ENCODE results near the gene UROC1. TPM values are rescaled to one million over a fixed set of nuclear protein-coding genes. Genes with fewer than 3 reads are reported as not detected.

The UROC1 gene
- total RNA-seq, 4 donors from 2014 or later, result not detected

- 65% methylated on average over 14 of the region's 14 CpGs for WGBS
- H3K27ac ChIP-seq, result no peak overlapping the region
- DNase-seq (ENCODE audit: low spot score in 2 of 2), result peak in 1 of 2 donors; percentile 33
- peak overlapping the region; percentile 68 for H3K4me3 ChIP-seq
- peaks cover 25% of the 10 kb centered on the region for H3K36me3 ChIP-seq
- H3K4me1 ChIP-seq, result peaks cover 50% of the 10 kb centered on the region
- no peaks in the 10 kb centered on the region for H3K27me3 ChIP-seq
- no peaks in the 10 kb centered on the region for H3K9me3 ChIP-seq
- TF ChIP-seq POLR2A (IDR thresholded peaks at IDR 0.05), result no peak
These were observed 44.0 kb downstream of the UROC1 start for GRCh38 chr3:126473292-126474168.

DNA sequence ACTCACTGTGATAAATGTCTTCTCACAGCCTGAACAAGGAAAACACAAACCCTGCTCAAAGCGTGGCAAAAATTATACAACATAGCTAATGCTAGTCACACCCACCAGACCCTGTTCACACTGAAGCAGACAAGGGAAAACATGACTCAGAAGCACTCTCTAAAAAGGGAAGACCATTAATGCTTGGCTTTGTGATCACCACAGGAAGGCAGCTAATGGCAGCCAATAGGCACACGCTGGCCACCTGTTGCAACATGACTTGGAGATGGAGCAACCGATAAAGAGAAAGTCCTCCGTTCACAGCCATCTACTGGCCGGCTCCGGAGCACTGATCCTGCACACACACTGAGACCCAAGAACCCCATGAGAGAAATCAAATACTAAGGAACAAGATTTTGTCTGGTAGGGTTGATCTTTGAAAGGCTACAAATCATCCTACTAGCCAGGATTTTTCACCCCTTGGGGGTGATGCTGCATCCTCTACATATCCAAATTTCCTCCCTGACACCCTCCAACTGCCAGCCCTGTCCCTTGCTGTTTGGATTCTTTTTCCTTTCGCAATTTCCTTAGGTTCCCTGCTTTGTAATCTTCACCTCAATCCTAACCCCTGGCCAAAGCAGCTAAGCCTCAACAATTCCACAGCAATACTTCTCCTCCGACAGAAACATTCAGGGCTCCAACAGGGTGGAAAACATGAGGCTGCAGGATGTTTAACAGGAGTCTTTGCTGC is 45.1 kb downstream of the UROC1 start:
- TF ChIP-seq EP300 (IDR thresholded peaks at IDR 0.05) (no peak), POLR2A (IDR thresholded peaks at IDR 0.05) (no peak), POLR2AphosphoS5 (IDR thresholded peaks at IDR 0.05) (peak; percentile 13 to 86 (median 68))
- TF ChIP-seq, protein P1, sequence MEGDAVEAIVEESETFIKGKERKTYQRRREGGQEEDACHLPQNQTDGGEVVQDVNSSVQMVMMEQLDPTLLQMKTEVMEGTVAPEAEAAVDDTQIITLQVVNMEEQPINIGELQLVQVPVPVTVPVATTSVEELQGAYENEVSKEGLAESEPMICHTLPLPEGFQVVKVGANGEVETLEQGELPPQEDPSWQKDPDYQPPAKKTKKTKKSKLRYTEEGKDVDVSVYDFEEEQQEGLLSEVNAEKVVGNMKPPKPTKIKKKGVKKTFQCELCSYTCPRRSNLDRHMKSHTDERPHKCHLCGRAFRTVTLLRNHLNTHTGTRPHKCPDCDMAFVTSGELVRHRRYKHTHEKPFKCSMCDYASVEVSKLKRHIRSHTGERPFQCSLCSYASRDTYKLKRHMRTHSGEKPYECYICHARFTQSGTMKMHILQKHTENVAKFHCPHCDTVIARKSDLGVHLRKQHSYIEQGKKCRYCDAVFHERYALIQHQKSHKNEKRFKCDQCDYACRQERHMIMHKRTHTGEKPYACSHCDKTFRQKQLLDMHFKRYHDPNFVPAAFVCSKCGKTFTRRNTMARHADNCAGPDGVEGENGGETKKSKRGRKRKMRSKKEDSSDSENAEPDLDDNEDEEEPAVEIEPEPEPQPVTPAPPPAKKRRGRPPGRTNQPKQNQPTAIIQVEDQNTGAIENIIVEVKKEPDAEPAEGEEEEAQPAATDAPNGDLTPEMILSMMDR (IDR thresholded peaks at IDR 0.05), result peak in 1 of 2 donors; percentile 12
- Histone ChIP-seq H3K36me3 (peaks cover 36% of the 10 kb centered on the region), H3K4me1 (peaks cover 57% of the 10 kb centered on the region), H3K27me3 (no peaks in the 10 kb centered on the region), H3K9me3 (no peaks in the 10 kb centered on the region), H3K27ac (no peak overlapping the region), H3K4me3 (peak overlapping the region; percentile 68)
- peak in 1 of 2 donors; percentile 86 for DNase-seq (ENCODE audit: low spot score in 2 of 2)
- WGBS, result 9% methylated on average over 7 of the region's 8 CpGs

DNA sequence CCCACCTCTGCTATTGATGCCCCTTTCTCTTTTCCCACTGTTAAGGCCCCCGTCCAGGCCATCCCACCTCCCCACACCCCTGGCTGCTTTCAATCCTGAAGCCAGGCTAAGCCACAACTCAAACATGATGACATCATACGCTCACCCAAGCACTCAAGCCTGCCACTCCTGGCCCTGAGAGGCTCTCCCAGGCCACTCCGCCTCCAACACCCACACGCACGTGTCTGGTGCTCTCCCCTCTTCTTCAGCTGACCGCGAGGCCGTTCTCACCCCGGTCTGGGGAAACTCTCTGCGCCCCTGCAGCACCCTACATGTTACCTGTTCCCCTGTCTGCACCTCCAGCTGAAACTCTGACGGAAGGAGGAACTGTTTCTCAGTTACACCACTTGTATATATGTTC is 48.1 kb downstream of the UROC1 start:
- TF ChIP-seq, protein P1 (IDR thresholded peaks at IDR 0.05), result no peak
- no peak for TF ChIP-seq POLR2AphosphoS5 (IDR thresholded peaks at IDR 0.05)
- no peak for TF ChIP-seq POLR2A (IDR thresholded peaks at IDR 0.05)
- TF ChIP-seq EP300 (IDR thresholded peaks at IDR 0.05), result no peak
- Histone ChIP-seq H3K27ac (no peak overlapping the region), H3K36me3 (peaks cover 66% of the 10 kb centered on the region), H3K27me3 (no peaks in the 10 kb centered on the region), H3K4me3 (no peak overlapping the region), H3K4me1 (peaks cover 46% of the 10 kb centered on the region), H3K9me3 (no peaks in the 10 kb centered on the region)
- DNase-seq (ENCODE audit: low spot score in 2 of 2), result peak; percentile 40 to 72
- WGBS, result 95% methylated on average over 11 of the region's 11 CpGs

- H3K9me3 ChIP-seq, result no peaks in the 10 kb centered on the region
- TF ChIP-seq POLR2AphosphoS5 (IDR thresholded peaks at IDR 0.05) (no peak), EP300 (IDR thresholded peaks at IDR 0.05) (no peak), POLR2A (IDR thresholded peaks at IDR 0.05) (no peak)
- TF ChIP-seq, protein P1 (IDR thresholded peaks at IDR 0.05), result no peak
- WGBS, result 76% methylated on average over 13 of the region's 13 CpGs
- no peak overlapping the region for H3K27ac ChIP-seq
- H3K27me3 ChIP-seq, result no peaks in the 10 kb centered on the region
- H3K4me3 ChIP-seq, result no peak overlapping the region
- DNase-seq (ENCODE audit: low spot score in 2 of 2), result peak; percentile 51 to 59
- peaks cover 34% of the 10 kb centered on the region for H3K4me1 ChIP-seq
- H3K36me3 ChIP-seq, result peaks cover 78% of the 10 kb centered on the region
These were observed 49.3 kb downstream of the UROC1 start for GRCh38 chr3:126468028-126468891.

DNA sequence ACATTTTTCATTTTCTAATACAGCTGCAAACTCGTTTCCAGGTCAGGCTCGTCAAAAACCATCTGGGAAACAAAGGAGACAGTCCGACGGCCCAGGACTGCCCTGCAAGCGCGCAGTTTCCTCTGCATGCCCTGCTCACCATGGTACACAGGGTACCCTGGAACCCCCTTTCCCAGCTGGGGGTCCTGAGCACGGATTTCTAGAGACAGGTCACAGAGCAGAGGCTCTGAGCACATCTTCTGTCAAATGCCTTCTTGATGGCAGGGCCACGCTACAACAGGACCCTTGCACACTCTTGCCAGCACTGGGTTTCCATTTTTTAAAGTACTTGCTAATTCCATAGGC is 50.0 kb downstream of the UROC1 start:
- WGBS, result 78% methylated on average over 8 of the region's 8 CpGs
- H3K27me3 ChIP-seq, result no peaks in the 10 kb centered on the region
- H3K4me1 ChIP-seq, result peaks cover 27% of the 10 kb centered on the region
- TF ChIP-seq, protein P1 (IDR thresholded peaks at IDR 0.05), result no peak
- TF ChIP-seq EP300 (IDR thresholded peaks at IDR 0.05) (no peak), POLR2AphosphoS5 (IDR thresholded peaks at IDR 0.05) (no peak), POLR2A (IDR thresholded peaks at IDR 0.05) (no peak)
- H3K27ac ChIP-seq, result no peak overlapping the region
- no peak overlapping the region for H3K4me3 ChIP-seq
- DNase-seq (ENCODE audit: low spot score in 2 of 2), result peak; percentile 31 to 55
- no peaks in the 10 kb centered on the region for H3K9me3 ChIP-seq
- peaks cover 85% of the 10 kb centered on the region for H3K36me3 ChIP-seq
